Caco-2 (cell line): ENCODE results near the gene RABEP2. TPM values are rescaled to one million over a fixed set of nuclear protein-coding genes. Genes with fewer than 3 reads are reported as not detected.
A peak's percentile ranks its signal among the peaks of the same experiment; 100 is the strongest.

ENCODE experiments used
- BruUV-seq: library from RNA; stranded (reverse); fragments of 400-500 nt; replicated peaks from 2 replicates; lab custom pipeline; 2021; lab: Mats Ljungman, UMichigan
- CTCF ChIA-PET: fragments of 300-600 bp; sonication (Branson Sonifier 250); formaldehyde crosslinking; loops from one replicate; lab custom pipeline; 2022; ENCODE audit warnings: antibody characterized with exemption; lab: Charles Lee
- POLR2A ChIA-PET: fragments of 300-600 bp; sonication (Branson Sonifier 250); formaldehyde crosslinking; loops from one replicate; lab custom pipeline; 2022; ENCODE audit warnings: antibody characterized with exemption; lab: Charles Lee
- DNase-seq, 2 experiments: peaks; one replicate each; pipeline versions ENCODE4 v3.0.0 to v3.0.0-alpha.2; 2020 to 2022
- H3K27me3 ChIP-seq: replicated peaks from 2 replicates; pipeline ENCODE4 v1.6.0; 2011; ENCODE audit warnings: low read length; ENCODE audit not compliant: control insufficient read depth, insufficient read depth
- H3K36me3 ChIP-seq: 2 replicates; pipeline ENCODE4 v1.5.1; 2011; ENCODE audit warnings: low read length; ENCODE audit not compliant: control insufficient read depth, insufficient read depth
- H3K4me1 ChIP-seq: fragments of 250-450 bp; sonication (Bioruptor Pico); 2 replicates; pipeline ENCODE4 v1.5.1; 2020; ENCODE audit warnings: mild to moderate bottlenecking
- H3K4me3 ChIP-seq: 2 replicates; pipeline ENCODE4 v1.5.1; 2011; ENCODE audit warnings: low read depth, mild to moderate bottlenecking, control low read depth, low read length
- H3K9me3 ChIP-seq: fragments of 250-450 bp; sonication (Bioruptor Pico); 2 replicates; pipeline ENCODE4 v1.5.1; 2020; ENCODE audit warnings: mild to moderate bottlenecking, moderate library complexity
- H3K27ac Mint-ChIP-seq: one replicate; pipeline ENCODE4 v1.8.0; 2022; ENCODE audit warnings: mixed read lengths; ENCODE audit not compliant: unreplicated experiment
- H3K27me3 Mint-ChIP-seq: one replicate; pipeline ENCODE4 v1.8.0; 2022; ENCODE audit warnings: mixed read lengths; ENCODE audit not compliant: insufficient read depth, unreplicated experiment
- H3K36me3 Mint-ChIP-seq: one replicate; pipeline ENCODE4 v1.8.0; 2022; ENCODE audit warnings: mild to moderate bottlenecking, mixed read lengths; ENCODE audit not compliant: insufficient read depth, unreplicated experiment
- H3K4me1 Mint-ChIP-seq: one replicate; pipeline ENCODE4 v1.8.0; 2022; ENCODE audit warnings: low read depth, mixed read lengths; ENCODE audit not compliant: unreplicated experiment
- H3K4me3 Mint-ChIP-seq: one replicate; pipeline ENCODE4 v1.8.0; 2022; ENCODE audit warnings: mild to moderate bottlenecking, moderate library complexity, mixed read lengths; ENCODE audit not compliant: unreplicated experiment
- H3K9me3 Mint-ChIP-seq: one replicate; pipeline ENCODE4 v1.8.0; 2022; ENCODE audit warnings: mixed read lengths; ENCODE audit not compliant: unreplicated experiment
- intact Hi-C: fragments of 100-400 bp; cut with micrococcal nuclease; formaldehyde crosslinking; loops from one replicate; pipeline ENCODE4 v1.10.0; 2022; ENCODE audit not compliant: unreplicated experiment
- total RNA-seq: library from RNA; stranded (reverse); gene quantifications from 2 replicates; pipeline ENCODE4 v1.2.3, GENCODE V29; 2022
- TF ChIP-seq, protein P1 (sequence below), 2 experiments: fragments of 200-600 bp in 1 of 2; IDR thresholded peaks; 1 replicate in 1 of 2; 2 replicates in 1 of 2; pipeline versions ENCODE4 v1.5.1 to v1.8.0; 2011 to 2022; ENCODE audit warnings: antibody characterized with exemption in 1 of 2, control low read depth in 1 of 2, inconsistent platforms in 1 of 2, low read depth in 1 of 2, low read length in 1 of 2, mild to moderate bottlenecking in 1 of 2, moderate library complexity in 1 of 2; ENCODE audit not compliant: insufficient read depth in 1 of 2, severe bottlenecking in 1 of 2, unreplicated experiment in 1 of 2

Gene RABEP2
- total RNA-seq, 1 experiment from 2014 or later, result 22.9 TPM

- H3K4me1 ChIP-seq, result peaks cover 12% of the 10 kb centered on the region
- Mint-ChIP-seq H3K27me3 (no peaks in the 10 kb centered on the region), H3K9me3 (no peaks in the 10 kb centered on the region), H3K36me3 (peaks cover 55% of the 10 kb centered on the region), H3K4me3 (no peak overlapping the region), H3K4me1 (peaks cover 13% of the 10 kb centered on the region), H3K27ac (no peak overlapping the region)
- no peak overlapping the region for H3K4me3 ChIP-seq
- no peaks in the 10 kb centered on the region; the same call in 1 of the 2 replicates for H3K36me3 ChIP-seq
- CTCF ChIA-PET, result no interaction called here
- TF ChIP-seq, protein P1, sequence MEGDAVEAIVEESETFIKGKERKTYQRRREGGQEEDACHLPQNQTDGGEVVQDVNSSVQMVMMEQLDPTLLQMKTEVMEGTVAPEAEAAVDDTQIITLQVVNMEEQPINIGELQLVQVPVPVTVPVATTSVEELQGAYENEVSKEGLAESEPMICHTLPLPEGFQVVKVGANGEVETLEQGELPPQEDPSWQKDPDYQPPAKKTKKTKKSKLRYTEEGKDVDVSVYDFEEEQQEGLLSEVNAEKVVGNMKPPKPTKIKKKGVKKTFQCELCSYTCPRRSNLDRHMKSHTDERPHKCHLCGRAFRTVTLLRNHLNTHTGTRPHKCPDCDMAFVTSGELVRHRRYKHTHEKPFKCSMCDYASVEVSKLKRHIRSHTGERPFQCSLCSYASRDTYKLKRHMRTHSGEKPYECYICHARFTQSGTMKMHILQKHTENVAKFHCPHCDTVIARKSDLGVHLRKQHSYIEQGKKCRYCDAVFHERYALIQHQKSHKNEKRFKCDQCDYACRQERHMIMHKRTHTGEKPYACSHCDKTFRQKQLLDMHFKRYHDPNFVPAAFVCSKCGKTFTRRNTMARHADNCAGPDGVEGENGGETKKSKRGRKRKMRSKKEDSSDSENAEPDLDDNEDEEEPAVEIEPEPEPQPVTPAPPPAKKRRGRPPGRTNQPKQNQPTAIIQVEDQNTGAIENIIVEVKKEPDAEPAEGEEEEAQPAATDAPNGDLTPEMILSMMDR (IDR thresholded peaks at IDR 0.05; ENCODE audit: insufficient read depth in 1 of 2, low read depth in 1 of 2, low read length in 1 of 2, severe bottlenecking in 1 of 2, unreplicated experiment in 1 of 2), result no peak
- H3K27me3 ChIP-seq, result no peaks in the 10 kb centered on the region
- DNase-seq, result no peak
- no peaks in the 10 kb centered on the region for H3K9me3 ChIP-seq
- BruUV-seq, result no TSS peak
- intact Hi-C loops, result no loop called here
- POLR2A ChIA-PET, result no interaction called here
These were observed 59.1 kb downstream of the RABEP2 start for GRCh38 chr16:28865722-28866453.

DNA sequence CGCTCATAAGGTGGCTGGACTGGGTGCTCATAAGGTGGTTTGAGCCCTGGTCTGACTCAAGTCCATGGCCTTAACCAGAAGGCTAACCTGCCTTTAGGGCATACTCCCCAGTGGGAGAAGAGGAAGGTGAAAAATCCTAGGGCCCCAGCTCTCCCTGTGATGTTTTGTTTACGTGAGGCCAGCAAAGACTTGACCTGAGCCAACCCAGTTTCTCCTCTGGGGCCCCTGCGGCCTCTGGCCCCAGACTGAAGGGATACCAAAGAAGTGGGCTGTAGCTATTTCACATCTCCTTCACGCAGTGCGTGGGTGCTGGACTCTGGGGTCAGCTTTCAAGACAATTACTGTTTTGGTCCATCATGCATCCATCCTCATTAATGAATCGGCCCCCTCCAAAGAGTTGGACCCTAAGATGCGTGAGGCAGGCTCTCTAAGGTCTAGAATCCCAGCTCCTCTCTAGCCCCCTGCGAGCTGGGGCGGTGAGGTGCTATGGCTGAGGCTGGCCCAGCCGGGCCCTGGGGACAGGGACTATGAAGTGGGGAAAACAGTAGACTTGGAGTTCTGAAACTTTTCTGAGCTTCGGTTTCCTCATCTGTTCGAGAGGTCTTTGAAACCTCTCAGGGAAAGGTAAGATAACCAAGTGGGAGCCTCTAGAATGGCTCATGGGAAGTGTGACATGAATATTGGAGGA is 59.9 kb downstream of the RABEP2 start:
- Histone ChIP-seq H3K4me3 (peak overlapping the region; percentile 48), H3K4me1 (peaks cover 12% of the 10 kb centered on the region), H3K9me3 (no peaks in the 10 kb centered on the region), H3K36me3 (no peaks in the 10 kb centered on the region; the same call in 1 of the 2 replicates), H3K27me3 (no peaks in the 10 kb centered on the region)
- intact Hi-C loops, result no loop called here
- Mint-ChIP-seq H3K4me3 (peak overlapping the region; percentile 94), H3K27me3 (no peaks in the 10 kb centered on the region), H3K9me3 (no peaks in the 10 kb centered on the region), H3K4me1 (peaks cover 13% of the 10 kb centered on the region), H3K36me3 (peaks cover 50% of the 10 kb centered on the region), H3K27ac (no peak overlapping the region)
- TSS peak; percentile 57 for BruUV-seq
- POLR2A ChIA-PET, result no interaction called here
- no peak for DNase-seq
- TF ChIP-seq, protein P1 (IDR thresholded peaks at IDR 0.05; ENCODE audit: insufficient read depth in 1 of 2, low read depth in 1 of 2, low read length in 1 of 2, severe bottlenecking in 1 of 2, unreplicated experiment in 1 of 2), result no peak
- CTCF ChIA-PET, result no interaction called here

DNA sequence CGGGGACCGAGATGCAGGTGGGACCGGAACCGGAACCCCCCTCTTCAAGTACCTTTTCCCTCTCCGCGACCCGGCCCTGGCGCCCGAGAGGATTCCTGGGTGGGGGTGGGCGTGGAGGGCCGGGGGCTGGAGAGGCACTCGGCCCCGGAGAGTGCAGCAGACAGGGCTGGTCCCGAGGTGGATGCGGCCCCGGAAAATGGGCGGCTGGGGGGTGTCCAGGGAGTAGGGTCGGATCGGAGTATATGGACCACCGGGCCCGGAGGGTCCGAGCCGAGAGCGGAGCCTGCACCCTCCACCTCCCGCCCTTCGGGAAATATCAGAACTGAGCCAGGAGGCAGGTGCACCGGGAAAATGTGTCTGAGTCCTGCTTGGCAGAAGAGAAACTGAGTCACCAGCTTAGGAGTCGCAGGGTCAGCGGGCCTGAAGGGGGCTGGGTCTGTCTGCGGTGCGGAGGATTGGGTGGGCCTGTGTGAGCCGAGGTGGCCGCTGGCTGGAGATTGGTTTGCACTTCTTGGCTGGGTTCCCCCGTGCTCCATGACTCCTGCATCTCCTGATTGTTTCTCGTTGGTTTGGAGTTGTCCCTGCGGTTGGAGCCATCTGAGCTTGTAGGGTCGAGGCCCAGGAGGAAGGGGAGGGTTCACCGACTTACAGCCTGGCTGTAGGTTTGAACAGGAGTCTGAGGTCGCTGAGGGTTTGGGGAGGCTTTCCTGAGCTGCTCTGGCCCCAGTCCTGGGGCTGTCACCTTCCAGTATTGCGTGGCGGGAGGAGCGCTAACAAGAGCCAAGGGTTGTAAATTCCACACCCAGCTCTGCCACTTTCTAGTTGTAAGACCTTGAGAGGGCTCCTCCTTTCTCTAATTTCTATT is 60.9 kb downstream of the RABEP2 start:
- no TSS peak for BruUV-seq
- Histone ChIP-seq H3K4me1 (peaks cover 12% of the 10 kb centered on the region), H3K9me3 (no peaks in the 10 kb centered on the region), H3K27me3 (no peaks in the 10 kb centered on the region), H3K36me3 (no peaks in the 10 kb centered on the region; the same call in 1 of the 2 replicates), H3K4me3 (peak overlapping the region; percentile 48)
- no peak for DNase-seq
- ChIA-PET CTCF (interaction anchor here (1.9 kb wide), 1 partner anchor 81 kb away, joined by 8 read pairs; no protein-coding TSS in a partner anchor), POLR2A (interaction anchor here (1.1 to 1.5 kb wide), 2 partner anchors 16 to 109 kb away, joined by 3 to 6 read pairs; no protein-coding TSS in a partner anchor)
- Mint-ChIP-seq H3K9me3 (no peaks in the 10 kb centered on the region), H3K36me3 (peaks cover 43% of the 10 kb centered on the region), H3K27me3 (no peaks in the 10 kb centered on the region), H3K27ac (peak overlapping the region; percentile 96), H3K4me1 (peaks cover 13% of the 10 kb centered on the region), H3K4me3 (peak overlapping the region; percentile 94)
- intact Hi-C loops, result loop anchor here (1.0 to 5.0 kb wide), 3 partner anchors 15 to 83 kb away; partner anchors contain the start of gene TUFM
- TF ChIP-seq, protein P1 (IDR thresholded peaks at IDR 0.05; ENCODE audit: insufficient read depth in 1 of 2, low read depth in 1 of 2, low read length in 1 of 2, severe bottlenecking in 1 of 2, unreplicated experiment in 1 of 2), result no peak
